NB4 (cell line): ENCODE measurements around the gene VAMP5.
"Not testable (repeated sequence)": the region's sequence is repeated elsewhere in the genome, so short reads cannot be mapped to it uniquely, and the experiment has no call there.

Experiments used
- DNase-seq: peaks from one replicate; pipeline ENCODE4 v3.0.0; 2010; ENCODE audit warnings: low read depth
- H3K4me3 ChIP-seq: one replicate; pipeline ENCODE4 v1.5.1; 2011; ENCODE audit warnings: mild to moderate bottlenecking, low read depth, low read length, moderate library complexity
- MYC ChIP-seq: IDR thresholded peaks from 2 replicates; pipeline ENCODE4 v1.6.1; 2011; ENCODE audit warnings: low read depth, low read length
- POLR2A ChIP-seq: IDR thresholded peaks from 2 replicates; pipeline ENCODE4 v1.6.1; 2011; ENCODE audit warnings: mild to moderate bottlenecking; ENCODE audit not compliant: insufficient read length; ENCODE audit errors: extremely low read depth
- TF ChIP-seq, protein P1 (sequence below): IDR thresholded peaks from 2 replicates; pipeline ENCODE4 v1.6.1; 2011; ENCODE audit warnings: low read depth, low read length
- TF ChIP-seq, protein P2 (sequence below): IDR thresholded peaks from one replicate; pipeline ENCODE4 v1.5.1; 2012; ENCODE audit warnings: low read depth, low read length

The VAMP5 gene

DNA sequence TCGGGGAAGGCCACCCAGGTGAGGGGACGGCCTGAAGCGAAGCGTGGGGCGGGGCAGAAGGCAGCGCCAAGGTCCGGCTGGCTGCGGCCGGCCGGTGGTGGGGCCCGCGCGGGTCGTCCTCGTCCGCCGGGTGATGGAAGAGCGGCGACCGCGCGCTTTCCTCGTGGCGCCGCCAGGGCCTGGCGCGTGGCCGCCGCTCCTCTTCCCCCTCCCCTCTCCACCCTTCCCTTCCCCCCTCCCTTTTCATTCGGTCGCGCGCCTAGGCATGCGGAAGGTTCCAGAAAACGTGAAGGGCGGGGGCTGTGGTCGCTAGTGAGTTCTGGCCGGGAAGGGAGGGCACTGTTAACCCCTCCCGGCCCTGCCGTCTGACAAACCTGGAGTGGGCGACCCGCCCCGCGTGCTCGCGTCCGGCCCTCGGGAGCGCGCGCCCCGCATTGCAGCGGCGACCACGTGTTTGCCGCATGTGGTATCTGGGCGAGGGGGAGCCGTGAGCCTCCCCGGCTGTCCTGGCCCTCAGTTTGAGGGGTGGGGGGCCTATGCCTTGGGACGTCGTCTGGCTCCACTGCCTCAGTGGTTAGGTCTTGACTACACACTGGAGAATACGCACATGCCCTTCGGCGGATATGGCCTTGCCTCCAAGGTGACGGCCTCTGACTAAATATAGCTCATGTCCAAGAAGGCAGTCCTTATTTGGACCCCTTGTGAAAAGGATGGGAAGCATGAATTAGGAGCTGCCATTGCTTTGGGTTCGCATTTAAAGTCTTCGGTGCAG, 44.7 kb upstream of the VAMP5 start:
- DNase-seq = peak; percentile 83
- peak overlapping the region; percentile 99 for H3K4me3 ChIP-seq
- TF ChIP-seq POLR2A (no peak), MYC (peak; percentile 88)
- TF ChIP-seq, protein P1, sequence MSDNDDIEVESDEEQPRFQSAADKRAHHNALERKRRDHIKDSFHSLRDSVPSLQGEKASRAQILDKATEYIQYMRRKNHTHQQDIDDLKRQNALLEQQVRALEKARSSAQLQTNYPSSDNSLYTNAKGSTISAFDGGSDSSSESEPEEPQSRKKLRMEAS = peak; percentile 97

DNA sequence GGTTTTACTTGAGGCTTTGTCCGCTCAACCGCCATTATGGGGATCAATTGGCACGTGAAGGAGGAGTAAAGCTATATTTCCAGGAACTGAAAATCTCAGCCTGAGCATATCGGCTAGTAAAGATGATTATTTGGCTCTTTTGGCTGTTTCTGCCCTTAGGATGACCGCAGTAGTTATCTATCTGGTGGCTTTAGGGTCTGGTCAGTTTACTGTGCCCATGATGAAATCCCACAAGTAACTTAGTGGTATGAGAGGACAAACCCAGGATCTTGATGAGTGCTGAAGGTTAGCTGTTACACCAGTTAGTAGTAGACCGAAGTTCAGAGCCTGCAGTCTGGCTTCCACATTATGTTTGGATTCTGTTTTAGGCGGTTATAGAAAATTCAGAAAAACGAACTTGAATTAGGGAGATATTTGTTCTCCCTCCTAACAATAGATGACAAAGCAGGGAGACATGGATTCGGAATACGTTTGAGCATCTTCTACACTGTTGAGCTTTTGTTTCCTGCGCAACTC, 44.0 kb upstream of the VAMP5 start:
- peak; percentile 57 for DNase-seq
- peak overlapping the region; percentile 99 for H3K4me3 ChIP-seq
- TF ChIP-seq, protein P2, sequence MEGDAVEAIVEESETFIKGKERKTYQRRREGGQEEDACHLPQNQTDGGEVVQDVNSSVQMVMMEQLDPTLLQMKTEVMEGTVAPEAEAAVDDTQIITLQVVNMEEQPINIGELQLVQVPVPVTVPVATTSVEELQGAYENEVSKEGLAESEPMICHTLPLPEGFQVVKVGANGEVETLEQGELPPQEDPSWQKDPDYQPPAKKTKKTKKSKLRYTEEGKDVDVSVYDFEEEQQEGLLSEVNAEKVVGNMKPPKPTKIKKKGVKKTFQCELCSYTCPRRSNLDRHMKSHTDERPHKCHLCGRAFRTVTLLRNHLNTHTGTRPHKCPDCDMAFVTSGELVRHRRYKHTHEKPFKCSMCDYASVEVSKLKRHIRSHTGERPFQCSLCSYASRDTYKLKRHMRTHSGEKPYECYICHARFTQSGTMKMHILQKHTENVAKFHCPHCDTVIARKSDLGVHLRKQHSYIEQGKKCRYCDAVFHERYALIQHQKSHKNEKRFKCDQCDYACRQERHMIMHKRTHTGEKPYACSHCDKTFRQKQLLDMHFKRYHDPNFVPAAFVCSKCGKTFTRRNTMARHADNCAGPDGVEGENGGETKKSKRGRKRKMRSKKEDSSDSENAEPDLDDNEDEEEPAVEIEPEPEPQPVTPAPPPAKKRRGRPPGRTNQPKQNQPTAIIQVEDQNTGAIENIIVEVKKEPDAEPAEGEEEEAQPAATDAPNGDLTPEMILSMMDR = no peak
- TF ChIP-seq, protein P1 = no peak
- TF ChIP-seq MYC (no peak), POLR2A (no peak)

DNA sequence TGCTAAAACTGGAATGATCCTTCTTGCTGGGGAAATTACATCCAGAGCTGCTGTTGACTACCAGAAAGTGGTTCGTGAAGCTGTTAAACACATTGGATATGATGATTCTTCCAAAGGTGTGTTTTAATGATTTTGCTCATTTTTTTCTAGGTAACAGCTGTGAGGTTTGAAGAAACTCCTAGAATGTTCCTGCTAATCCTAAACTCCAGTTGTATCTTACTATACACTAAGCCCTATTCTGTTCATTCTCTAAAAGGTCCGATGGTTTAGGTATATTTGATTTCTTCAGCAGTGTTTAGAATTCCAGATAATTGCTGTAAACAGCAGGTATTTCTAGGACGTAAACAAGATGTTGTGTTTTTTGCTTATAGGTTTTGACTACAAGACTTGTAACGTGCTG, 43.0 kb upstream of the VAMP5 start:
- peak overlapping the region; percentile 99 for H3K4me3 ChIP-seq
- DNase-seq = no peak
- TF ChIP-seq, protein P2 = no peak
- TF ChIP-seq, protein P1 = no peak
- TF ChIP-seq MYC (no peak), POLR2A (no peak)

DNA sequence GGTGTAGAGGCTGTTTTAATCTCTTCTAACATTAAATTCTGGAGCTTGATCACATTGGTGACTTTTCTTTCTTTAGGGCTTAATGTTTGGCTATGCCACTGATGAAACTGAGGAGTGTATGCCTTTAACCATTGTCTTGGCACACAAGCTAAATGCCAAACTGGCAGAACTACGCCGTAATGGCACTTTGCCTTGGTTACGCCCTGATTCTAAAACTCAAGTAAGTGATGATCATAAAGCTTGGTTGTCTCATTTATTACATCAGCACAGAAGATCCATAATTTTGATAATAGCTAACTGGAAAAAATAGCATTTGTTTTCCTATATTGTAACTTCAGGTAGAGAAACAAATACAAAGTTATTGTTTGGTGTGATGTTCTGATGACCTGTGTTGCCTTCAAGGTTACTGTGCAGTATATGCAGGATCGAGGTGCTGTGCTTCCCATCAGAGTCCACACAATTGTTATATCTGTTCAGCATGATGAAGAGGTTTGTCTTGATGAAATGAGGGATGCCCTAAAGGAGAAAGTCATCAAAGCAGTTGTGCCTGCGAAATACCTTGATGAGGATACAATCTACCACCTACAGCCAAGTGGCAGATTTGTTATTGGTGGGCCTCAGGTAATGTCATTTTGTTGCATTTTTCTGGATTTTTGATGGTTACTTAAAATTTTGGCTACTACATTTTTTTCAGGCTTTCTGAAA, 42.3 kb upstream of the VAMP5 start:
- no peak for DNase-seq
- H3K4me3 ChIP-seq = peak overlapping the region; percentile 99
- TF ChIP-seq, protein P2 = no peak
- TF ChIP-seq POLR2A = peak; percentile 17

DNA sequence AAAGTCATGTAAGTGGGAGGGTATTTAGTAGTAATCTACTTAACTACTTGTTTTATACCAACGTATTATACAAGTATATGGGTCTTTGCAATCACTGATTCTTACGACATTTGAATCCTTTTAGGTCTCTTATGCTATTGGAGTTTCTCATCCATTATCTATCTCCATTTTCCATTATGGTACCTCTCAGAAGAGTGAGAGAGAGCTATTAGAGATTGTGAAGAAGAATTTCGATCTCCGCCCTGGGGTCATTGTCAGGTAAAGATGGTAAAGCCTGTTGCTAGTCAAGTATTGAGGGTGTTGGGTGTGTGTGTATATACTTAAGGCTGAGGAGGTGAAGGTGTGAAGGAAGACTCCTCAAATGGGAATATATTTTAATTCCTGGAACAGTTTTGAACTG, 41.5 kb upstream of the VAMP5 start:
- DNase-seq = no peak
- no peak for TF ChIP-seq POLR2A
- H3K4me3 ChIP-seq = peak overlapping the region; percentile 99

DNA sequence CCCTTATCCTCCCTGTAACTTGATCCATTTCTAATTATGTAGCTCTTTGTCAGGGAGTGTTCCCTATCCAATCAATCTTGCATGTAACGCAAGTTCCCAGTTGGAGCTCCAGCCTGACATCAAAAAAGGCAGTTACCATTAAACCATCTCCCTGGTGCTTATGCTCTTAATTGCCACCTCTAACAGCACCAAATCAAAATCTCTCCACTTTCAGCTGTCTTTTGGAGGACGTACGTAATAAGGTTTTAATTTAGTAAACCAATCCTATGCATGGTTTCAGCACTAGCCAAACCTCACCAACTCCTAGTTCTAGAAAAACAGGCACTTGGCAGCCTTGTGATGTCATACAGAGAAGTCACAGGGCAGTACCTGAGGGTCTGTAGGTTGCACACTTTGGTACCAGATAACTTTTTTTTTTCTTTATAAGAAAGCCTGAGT, 40.0 kb upstream of the VAMP5 start:
- not testable (repeated sequence) for DNase-seq
- peak overlapping the region; percentile 4 for H3K4me3 ChIP-seq

DNA sequence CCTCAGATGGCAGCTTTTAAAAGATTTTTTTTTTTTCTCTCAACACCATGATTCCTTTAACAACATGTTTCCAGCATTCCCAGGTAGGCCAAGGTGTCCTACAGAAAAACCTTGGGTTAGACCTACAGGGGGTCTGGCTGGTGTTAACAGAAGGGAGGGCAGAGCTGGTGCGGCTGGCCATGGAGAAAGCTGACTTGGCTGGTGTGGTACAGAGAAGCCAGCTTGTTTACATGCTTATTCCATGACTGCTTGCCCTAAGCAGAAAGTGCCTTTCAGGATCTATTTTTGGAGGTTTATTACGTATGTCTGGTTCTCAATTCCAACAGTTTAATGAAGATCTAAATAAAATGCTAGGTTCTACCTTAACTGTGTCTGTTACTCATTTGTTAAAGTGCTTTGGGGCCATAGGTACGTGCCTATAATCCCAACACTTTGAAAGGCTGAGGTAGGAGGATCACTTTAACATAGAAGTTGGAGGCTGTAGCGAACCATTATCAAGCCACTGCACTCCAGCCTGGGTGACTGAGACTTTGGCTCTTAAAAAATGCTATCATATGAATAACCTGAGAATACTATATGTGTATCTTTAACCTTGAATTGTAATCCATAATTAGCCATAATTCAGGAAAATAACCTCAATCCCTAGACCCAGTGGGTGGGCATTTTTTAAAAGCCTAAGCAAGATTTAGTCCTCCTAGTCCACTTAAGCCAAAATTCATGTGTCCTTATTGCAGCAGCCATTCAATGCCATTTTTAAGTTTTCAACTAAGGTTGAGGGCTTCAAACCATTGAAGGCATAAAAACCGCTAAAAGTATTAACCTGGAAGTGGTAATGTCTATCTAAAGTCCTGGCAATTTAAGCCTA, 39.1 kb upstream of the VAMP5 start:
- not testable (repeated sequence) for H3K4me3 ChIP-seq
- DNase-seq = peak; percentile 41
